Liver (tissue), 3 donors: ENCODE data around the gene CDH13.

Experiments
- JUND ChIP-seq, 2 donors: IDR thresholded peaks; 2 replicates each; pipeline ENCODE4 v1.6.1; 2016; ENCODE audit warnings: antibody characterized with exemption in 2 of 2
- MAX ChIP-seq: IDR thresholded peaks from 2 replicates; pipeline ENCODE4 v1.6.1; 2016; ENCODE audit warnings: antibody characterized with exemption
- RAD21 ChIP-seq, 2 donors: IDR thresholded peaks; 2 replicates each; pipeline ENCODE4 v1.6.1; 2016; ENCODE audit warnings: antibody characterized with exemption in 2 of 2, mild to moderate bottlenecking in 2 of 2
- REST ChIP-seq: IDR thresholded peaks from 2 replicates; pipeline ENCODE4 v1.6.1; 2016; ENCODE audit warnings: antibody characterized with exemption, mild to moderate bottlenecking
- YY1 ChIP-seq: IDR thresholded peaks from 2 replicates; pipeline ENCODE4 v1.6.1; 2016; ENCODE audit warnings: antibody characterized with exemption, mild to moderate bottlenecking
- TF ChIP-seq, protein P1 (sequence below): fragments of 150-350 bp; IDR thresholded peaks from 2 replicates; pipeline ENCODE4 v1.5.1; 2017; ENCODE audit warnings: improper control_type of control experiment, low read depth, low read length; ENCODE audit not compliant: missing input control
- donor health status: healthy.
- donor health status: healthy.

GRCh38 chr16:83554540-83554939, 927.8 kb downstream of the CDH13 start:
- TF ChIP-seq, protein P1, sequence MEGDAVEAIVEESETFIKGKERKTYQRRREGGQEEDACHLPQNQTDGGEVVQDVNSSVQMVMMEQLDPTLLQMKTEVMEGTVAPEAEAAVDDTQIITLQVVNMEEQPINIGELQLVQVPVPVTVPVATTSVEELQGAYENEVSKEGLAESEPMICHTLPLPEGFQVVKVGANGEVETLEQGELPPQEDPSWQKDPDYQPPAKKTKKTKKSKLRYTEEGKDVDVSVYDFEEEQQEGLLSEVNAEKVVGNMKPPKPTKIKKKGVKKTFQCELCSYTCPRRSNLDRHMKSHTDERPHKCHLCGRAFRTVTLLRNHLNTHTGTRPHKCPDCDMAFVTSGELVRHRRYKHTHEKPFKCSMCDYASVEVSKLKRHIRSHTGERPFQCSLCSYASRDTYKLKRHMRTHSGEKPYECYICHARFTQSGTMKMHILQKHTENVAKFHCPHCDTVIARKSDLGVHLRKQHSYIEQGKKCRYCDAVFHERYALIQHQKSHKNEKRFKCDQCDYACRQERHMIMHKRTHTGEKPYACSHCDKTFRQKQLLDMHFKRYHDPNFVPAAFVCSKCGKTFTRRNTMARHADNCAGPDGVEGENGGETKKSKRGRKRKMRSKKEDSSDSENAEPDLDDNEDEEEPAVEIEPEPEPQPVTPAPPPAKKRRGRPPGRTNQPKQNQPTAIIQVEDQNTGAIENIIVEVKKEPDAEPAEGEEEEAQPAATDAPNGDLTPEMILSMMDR = no peak
- TF ChIP-seq MAX (no peak), REST (no peak), JUND (IDR thresholded peaks at IDR 0.05) (no peak), RAD21 (IDR thresholded peaks at IDR 0.05) (no peak), YY1 (no peak)
